Erythroblast (primary cell): Measurements from ENCODE around the gene EPB41L2.

Experiments
- GATA1 ChIP-seq: IDR thresholded peaks from 2 replicates; pipeline ENCODE4 v1.6.1; 2011; ENCODE audit warnings: low read depth, mild to moderate bottlenecking, control low read depth, low read length, moderate library complexity
- POLR2A ChIP-seq: IDR thresholded peaks from 2 replicates; pipeline ENCODE4 v1.6.1; 2011; ENCODE audit warnings: mild to moderate bottlenecking, low read length

- TF ChIP-seq POLR2A (no peak), GATA1 (no peak)
These were observed 252.6 kb downstream of the EPB41L2 start for GRCh38 chr6:130810307-130811030.
